Measurements from ENCODE around the gene NEMF.
"Not testable (repeated sequence)": the region's sequence is repeated elsewhere in the genome, so short reads cannot be mapped to it uniquely, and the experiment has no call there.

Gene NEMF

DNA sequence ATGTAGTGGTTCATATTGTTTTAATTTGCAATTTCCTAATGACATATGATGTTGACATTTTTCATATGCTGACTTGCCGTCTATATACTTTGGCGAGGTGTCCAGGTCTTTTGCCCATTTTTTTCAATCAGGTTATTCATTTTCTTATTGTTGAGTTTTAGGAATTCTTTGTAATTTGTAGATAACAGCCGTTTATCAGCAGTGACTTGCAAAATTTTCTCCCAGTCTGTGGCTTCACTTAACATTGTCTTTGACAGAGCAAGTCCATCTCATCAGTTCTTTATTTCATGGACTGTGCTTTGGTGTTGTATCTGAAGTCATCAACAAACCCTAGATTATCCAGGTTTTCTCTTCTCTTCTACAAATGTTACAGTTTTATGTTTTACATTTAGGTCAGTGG is 97.2 kb downstream of the NEMF start:
- DNase-seq (ENCODE audit: low read depth, low spot score), result no peak

- no peak for DNase-seq (ENCODE audit: low read depth, low spot score)
Measured at GRCh38 chr14:49754570-49755097, 98.0 kb downstream of the NEMF start.

- DNase-seq (ENCODE audit: low read depth, low spot score), result not testable (repeated sequence)
Measured at GRCh38 chr14:49746476-49746875, 106.1 kb downstream of the NEMF start.

DNA sequence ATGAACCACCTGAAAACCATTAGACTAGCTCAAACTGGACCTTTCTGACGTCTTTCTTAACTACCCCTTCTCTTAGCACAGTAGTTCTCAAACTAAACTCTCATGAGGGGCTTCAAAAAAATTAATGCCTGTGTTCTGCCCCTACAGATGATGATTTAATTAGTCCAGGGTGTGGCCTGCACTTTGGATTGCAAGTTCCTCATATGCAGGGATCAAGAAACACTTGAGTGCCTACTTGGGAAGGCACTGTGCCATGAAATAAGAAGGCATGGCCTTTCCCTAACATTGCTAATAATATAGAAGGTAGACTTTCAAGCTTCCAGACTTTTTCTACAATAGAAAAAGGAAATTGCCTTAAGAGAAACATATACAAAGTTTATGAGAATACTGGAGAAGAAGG is 107.4 kb downstream of the NEMF start:
- no peak for DNase-seq (ENCODE audit: low read depth, low spot score)

GRCh38 chr14:49735669-49736068 is 116.9 kb downstream of the NEMF start:
- DNase-seq (ENCODE audit: low read depth, low spot score), result not testable (repeated sequence)

DNA sequence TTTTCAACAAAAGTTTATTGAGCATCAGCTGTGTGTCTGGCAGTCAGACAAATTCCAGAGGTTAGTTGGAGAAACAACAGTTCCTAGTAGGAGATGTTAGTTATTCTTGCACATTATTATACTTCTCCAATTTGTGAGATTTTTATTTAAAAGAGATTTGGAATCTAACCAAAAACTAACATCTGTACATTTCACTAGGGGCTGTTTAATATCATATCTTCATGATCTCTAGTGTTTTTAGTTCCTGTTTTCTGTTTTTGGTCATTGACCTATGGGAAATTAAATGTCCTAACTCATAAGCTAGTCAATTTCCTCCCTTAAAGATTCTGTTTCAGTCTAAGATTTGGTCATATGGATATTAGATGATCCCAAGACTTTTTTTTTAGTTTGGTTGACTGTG is 118.8 kb downstream of the NEMF start:
- DNase-seq (ENCODE audit: low read depth, low spot score), result no peak

DNA sequence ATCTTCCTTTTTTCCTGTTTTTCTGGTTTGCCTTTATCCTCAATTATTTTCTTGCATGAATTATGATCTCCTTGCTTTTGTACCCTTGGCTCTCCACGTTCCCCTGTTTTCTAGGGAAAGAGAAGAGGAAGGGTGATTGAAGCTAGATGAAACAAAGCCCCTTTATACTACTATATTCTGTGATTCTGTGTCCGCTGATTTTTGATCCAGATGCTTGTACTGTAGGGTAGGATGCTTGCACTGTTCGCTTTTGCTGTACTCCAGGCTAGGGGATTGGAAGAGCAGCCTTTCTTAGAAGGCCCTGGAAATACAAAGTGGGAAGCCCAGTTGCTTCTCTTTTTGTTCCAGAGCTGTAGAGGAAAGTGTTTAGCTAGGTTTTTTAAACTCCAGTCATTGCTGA is 119.7 kb downstream of the NEMF start:
- no peak for DNase-seq (ENCODE audit: low read depth, low spot score)

Data from ELF-1 (cell line).